Gastrocnemius medialis (tissue), 4 donors: ENCODE results near the gene OTX1. TPM values are rescaled to one million over a fixed set of nuclear protein-coding genes. Genes with fewer than 3 reads are reported as not detected.

Experiments used
- ATAC-seq, 2 donors: fragments of 150-250 bp; one replicate each; pipeline ENCODE4 v1.9.1; 2016
- DNase-seq, 2 donors: peaks; one replicate each; pipeline ENCODE4 v3.0.0-alpha.2; 2019
- H3K27ac ChIP-seq, 4 donors: fragments of 200-600 bp; sonication (generic); 1 replicate in 1 of 4; 2 replicates in 3 of 4; pipeline ENCODE4 v1.5.1; 2016 to 2018; ENCODE audit warnings: mild to moderate bottlenecking in 2 of 4, moderate library complexity in 1 of 4
- H3K27me3 ChIP-seq, 3 donors: fragments of 200-600 bp; sonication (generic) in 2 of 3; 1 replicate in 1 of 3; 2 replicates in 2 of 3; pipeline versions ENCODE4 v1.5.1 to v1.6.0; 2016 to 2019; ENCODE audit warnings: mild to moderate bottlenecking in 1 of 3, moderate library complexity in 1 of 3
- H3K36me3 ChIP-seq, 2 donors: fragments of 200-600 bp; sonication (generic) in 1 of 2; one replicate each; pipeline ENCODE4 v1.5.1; 2017 to 2018
- H3K4me1 ChIP-seq, 2 donors: fragments of 200-600 bp; sonication (generic) in 1 of 2; one replicate each; pipeline ENCODE4 v1.5.1; 2016 to 2017; ENCODE audit warnings: mild to moderate bottlenecking in 2 of 2
- H3K4me3 ChIP-seq, 4 donors: fragments of 200-600 bp; sonication (generic) in 3 of 4; 1 replicate in 1 of 4; 2 replicates in 3 of 4; pipeline ENCODE4 v1.5.1; 2016 to 2019; ENCODE audit warnings: mild to moderate bottlenecking in 2 of 4
- H3K9me3 ChIP-seq, 3 donors: fragments of 200-600 bp; sonication (generic) in 2 of 3; 1 replicate in 1 of 3; 2 replicates in 2 of 3; pipeline ENCODE4 v1.5.1; 2016 to 2019
- POLR2A ChIP-seq, 2 donors: fragments of 450-650 bp; IDR thresholded peaks; one replicate each; pipeline ENCODE4 v1.6.1; 2017; ENCODE audit warnings: antibody characterized with exemption in 2 of 2, mild to moderate bottlenecking in 2 of 2, moderate library complexity in 2 of 2
- in situ Hi-C, 4 donors: fragments of 200-750 bp; cut with MboI; loops; one replicate each; pipeline versions ENCODE4 v1.15.0 to v1.8.0; 2017; ENCODE audit warnings: low sequenced_read_pairs in 4 of 4
- intact Hi-C: fragments of 100-400 bp; cut with DNase I; formaldehyde crosslinking; loops from one replicate; pipeline ENCODE4 v1.15.1; 2023; ENCODE audit warnings: low total_unique reads
- total RNA-seq, 4 donors: library from RNA; depleted of rRNA; stranded (reverse); fragments of >200 nt; gene quantifications; one replicate each; pipeline versions ENCODE4 v1.1.0 to v1.2.3, GENCODE V29; 2016
- TF ChIP-seq, protein P1 (sequence below), 5 experiments: fragments of 450-650 bp in 3 of 5; fragments of 200-600 bp in 2 of 5; sonication (generic) in 2 of 5; IDR thresholded peaks in 4 of 5; conservative IDR thresholded peaks in 1 of 5; 1 replicate in 4 of 5; 2 replicates in 1 of 5; pipeline ENCODE4 v1.5.1; 2016 to 2019; ENCODE audit warnings: antibody characterized with exemption in 5 of 5, mild to moderate bottlenecking in 3 of 5, moderate library complexity in 3 of 5

Gene OTX1
- total RNA-seq, 4 donors from 2014 or later = not detected

DNA sequence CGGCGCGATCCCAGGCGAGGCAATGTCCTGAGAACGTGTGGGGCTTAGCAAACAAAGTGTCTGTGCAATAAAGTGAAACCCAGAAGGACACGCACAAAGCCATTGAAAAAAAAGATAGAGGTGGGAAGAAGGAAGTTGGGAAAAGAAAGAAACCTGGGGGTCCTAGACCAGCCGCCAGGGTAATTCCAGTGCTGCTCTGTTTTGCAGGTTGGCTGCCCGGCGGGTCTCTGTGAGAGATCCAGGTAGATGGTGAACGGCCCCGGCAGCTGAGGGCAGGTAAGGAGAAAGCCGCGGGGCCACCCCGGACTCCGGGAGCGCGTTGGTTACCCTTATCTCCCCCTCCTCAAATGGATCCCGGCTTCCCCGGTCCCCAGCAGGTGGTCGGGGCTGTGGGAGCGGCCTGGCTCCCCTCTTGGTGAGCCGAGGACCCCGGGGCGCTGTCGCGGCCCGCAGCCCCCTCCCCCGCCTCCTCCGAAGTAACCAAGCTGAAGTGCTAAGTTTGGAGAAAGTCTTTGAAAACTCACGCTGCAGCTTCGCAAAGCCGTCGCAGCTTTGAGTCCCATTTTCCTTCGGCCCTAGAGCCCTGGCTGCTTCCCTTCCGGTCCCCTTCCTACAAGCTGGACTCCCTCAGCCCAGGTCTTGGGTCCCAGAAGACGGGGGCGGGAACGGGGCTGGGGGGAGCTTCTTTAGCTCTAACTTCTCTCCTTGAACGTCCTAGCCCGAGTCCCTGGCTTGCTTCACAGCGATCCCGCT is 588 bp downstream of the OTX1 start:
- H3K9me3 ChIP-seq = no peaks in the 10 kb centered on the region
- ATAC-seq (no peak), DNase-seq (no peak)
- TF ChIP-seq, protein P1, sequence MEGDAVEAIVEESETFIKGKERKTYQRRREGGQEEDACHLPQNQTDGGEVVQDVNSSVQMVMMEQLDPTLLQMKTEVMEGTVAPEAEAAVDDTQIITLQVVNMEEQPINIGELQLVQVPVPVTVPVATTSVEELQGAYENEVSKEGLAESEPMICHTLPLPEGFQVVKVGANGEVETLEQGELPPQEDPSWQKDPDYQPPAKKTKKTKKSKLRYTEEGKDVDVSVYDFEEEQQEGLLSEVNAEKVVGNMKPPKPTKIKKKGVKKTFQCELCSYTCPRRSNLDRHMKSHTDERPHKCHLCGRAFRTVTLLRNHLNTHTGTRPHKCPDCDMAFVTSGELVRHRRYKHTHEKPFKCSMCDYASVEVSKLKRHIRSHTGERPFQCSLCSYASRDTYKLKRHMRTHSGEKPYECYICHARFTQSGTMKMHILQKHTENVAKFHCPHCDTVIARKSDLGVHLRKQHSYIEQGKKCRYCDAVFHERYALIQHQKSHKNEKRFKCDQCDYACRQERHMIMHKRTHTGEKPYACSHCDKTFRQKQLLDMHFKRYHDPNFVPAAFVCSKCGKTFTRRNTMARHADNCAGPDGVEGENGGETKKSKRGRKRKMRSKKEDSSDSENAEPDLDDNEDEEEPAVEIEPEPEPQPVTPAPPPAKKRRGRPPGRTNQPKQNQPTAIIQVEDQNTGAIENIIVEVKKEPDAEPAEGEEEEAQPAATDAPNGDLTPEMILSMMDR (IDR thresholded peaks at IDR 0.05 in 4 of 5, conservative IDR thresholded peaks at IDR 0.05 in 1 of 5) = no peak
- no peak for TF ChIP-seq POLR2A (IDR thresholded peaks at IDR 0.05)
- peaks cover 6 to 35% of the 10 kb centered on the region in 2 donors for H3K4me1 ChIP-seq
- H3K36me3 ChIP-seq = no peaks in the 10 kb centered on the region
- peak overlapping the region; percentile 57 to 71 (median 58) for H3K4me3 ChIP-seq
- H3K27me3 ChIP-seq = peaks cover 97 to 100% (median 97%) of the 10 kb centered on the region in 3 donors
- no peak overlapping the region for H3K27ac ChIP-seq
- intact Hi-C loops = no loop called here
- in situ Hi-C loops = no loop called here

DNA sequence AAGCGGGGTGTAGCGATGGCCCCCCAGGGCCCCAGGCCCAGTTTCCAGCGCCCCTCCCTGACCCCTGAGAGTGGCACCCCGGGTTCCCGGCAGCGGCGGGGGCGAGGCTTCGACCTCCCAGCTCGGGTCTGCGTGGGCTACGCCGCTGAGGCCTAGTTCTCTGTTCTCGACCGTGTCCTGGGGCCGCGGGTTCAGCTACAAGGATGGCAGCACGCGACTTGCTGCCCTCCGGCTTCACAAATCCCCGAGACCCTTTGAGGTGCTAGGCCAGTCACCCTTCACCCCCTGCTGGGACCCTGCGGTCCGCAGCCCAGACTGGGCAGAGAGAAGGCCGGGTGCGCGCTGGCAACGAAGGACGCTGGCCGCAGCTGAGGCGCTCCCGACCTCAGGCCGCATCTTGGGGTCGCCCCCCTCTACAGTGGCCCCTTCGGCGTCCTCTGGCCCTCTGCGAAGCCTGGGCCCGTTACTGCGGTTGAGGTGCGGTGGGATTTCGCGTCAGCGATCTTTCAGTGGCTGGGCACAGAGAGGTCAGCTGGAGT is 1.2 kb downstream of the OTX1 start:
- in situ Hi-C loops (no loop called here), intact Hi-C loops (no loop called here)
- Histone ChIP-seq H3K36me3 (no peaks in the 10 kb centered on the region), H3K27me3 (peaks cover 97 to 100% (median 97%) of the 10 kb centered on the region in 3 donors), H3K27ac (no peak overlapping the region), H3K9me3 (no peaks in the 10 kb centered on the region), H3K4me3 (no peak overlapping the region), H3K4me1 (peaks cover 6 to 41% of the 10 kb centered on the region in 2 donors)
- no peak for TF ChIP-seq POLR2A (IDR thresholded peaks at IDR 0.05)
- ATAC-seq (no peak), DNase-seq (no peak)

DNA sequence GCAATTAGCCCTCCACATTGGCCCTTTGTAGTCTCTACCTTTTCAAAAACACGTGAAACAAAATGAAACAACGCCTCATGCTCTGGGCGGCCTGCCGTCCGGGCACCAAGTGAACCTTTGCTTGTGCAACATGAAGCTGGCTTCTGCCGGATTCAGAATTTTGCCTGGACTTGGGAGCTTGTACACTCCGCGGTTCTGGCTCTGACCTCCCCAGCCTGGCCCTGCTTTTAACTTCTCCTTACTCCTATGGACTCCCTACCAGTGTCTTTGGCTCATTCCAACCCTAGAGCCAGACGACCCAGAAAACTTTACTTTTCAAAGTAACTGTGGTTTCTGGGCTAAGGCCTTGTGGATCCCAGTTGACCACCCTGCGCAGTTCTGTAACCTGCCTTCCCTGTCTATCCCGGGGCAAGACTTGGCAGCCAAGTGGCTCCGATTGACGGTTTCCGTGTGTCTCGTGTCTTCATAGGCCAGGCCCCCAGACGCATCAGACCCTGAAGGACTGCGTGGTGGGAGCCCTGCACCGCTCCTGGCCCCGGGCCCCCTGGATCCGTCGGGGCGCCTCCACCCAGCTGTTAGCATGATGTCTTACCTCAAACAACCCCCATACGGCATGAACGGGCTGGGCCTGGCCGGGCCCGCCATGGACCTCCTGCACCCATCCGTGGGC is 1.9 kb downstream of the OTX1 start:
- H3K4me1 ChIP-seq = peaks cover 11 to 47% of the 10 kb centered on the region in 2 donors
- DNase-seq (no peak), ATAC-seq (no peak)
- intact Hi-C loops = no loop called here
- H3K36me3 ChIP-seq = no peaks in the 10 kb centered on the region
- H3K4me3 ChIP-seq = no peak overlapping the region
- TF ChIP-seq, protein P1 (IDR thresholded peaks at IDR 0.05 in 4 of 5, conservative IDR thresholded peaks at IDR 0.05 in 1 of 5) = no peak
- TF ChIP-seq POLR2A (IDR thresholded peaks at IDR 0.05) = no peak
- no peaks in the 10 kb centered on the region for H3K9me3 ChIP-seq
- H3K27ac ChIP-seq = no peak overlapping the region
- peaks cover 96 to 100% (median 97%) of the 10 kb centered on the region in 3 donors for H3K27me3 ChIP-seq
- in situ Hi-C loops = no loop called here

DNA sequence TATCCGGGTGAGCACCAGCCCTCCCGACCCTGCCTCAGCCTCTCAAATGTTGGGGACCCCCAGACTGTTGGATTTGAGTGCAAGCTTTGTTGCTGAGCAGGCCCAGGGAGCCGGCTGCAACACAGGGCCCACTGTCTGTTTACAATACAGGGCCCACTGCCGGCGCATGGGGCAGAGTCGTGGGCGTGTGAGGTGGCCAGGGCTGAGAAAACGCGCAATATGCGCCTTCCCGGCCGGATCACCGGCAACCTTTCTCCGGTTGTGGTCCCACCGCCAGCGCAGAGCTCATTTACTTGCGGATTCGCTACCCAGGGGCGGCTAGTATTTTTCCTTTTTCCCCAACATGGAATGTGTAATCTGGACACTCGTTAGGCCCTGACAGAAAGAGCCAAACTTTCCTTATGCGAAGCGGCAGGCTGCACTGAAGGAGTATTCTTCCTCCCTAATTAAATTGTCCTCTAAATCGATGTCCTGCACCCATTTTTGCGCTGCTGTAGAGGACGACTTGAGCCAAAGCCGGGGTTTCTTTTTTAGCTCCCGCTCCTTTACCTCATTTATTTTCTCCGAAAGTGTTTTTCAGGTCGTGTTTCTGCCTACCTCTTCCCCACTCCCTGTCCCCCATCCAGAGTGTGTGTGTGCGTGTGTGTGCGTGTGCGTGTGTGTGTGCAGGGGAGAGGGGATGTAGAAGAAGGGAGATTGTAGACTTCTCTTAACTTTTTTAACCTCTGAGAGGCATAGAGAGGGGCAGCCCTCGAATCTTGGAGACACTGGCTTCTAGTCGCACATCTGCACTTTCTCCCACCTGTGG is 2.7 kb downstream of the OTX1 start:
- Histone ChIP-seq H3K9me3 (no peaks in the 10 kb centered on the region), H3K36me3 (no peaks in the 10 kb centered on the region), H3K27ac (no peak overlapping the region), H3K4me3 (peak overlapping the region in 1 of 4 donors; percentile 46), H3K27me3 (peaks cover 96 to 100% (median 97%) of the 10 kb centered on the region in 3 donors), H3K4me1 (peaks cover 17 to 54% of the 10 kb centered on the region in 2 donors)
- in situ Hi-C loops (no loop called here), intact Hi-C loops (no loop called here)
- DNase-seq = no peak
- ATAC-seq = no peak
- no peak for TF ChIP-seq POLR2A (IDR thresholded peaks at IDR 0.05)
- TF ChIP-seq, protein P1 (IDR thresholded peaks at IDR 0.05 in 4 of 5, conservative IDR thresholded peaks at IDR 0.05 in 1 of 5) = no peak
